Neural progenitor cell (in vitro differentiated cells): ENCODE data around the gene LTB4R. TPM values are rescaled to one million over a fixed set of nuclear protein-coding genes. Genes with fewer than 3 reads are reported as not detected.

ENCODE experiments used
- DNase-seq: peaks from one replicate; pipeline ENCODE4 v3.0.0-alpha.2; 2016; ENCODE audit warnings: low spot score
- H2AFZ ChIP-seq: fragments of 200-600 bp; sonication (generic); replicated peaks from 2 replicates; pipeline ENCODE4 v1.6.1; 2016; ENCODE audit warnings: antibody characterized with exemption
- H3F3A ChIP-seq: fragments of 200-600 bp; sonication (generic); 2 replicates; pipeline ENCODE4 v1.6.1; 2016; ENCODE audit warnings: antibody characterized with exemption, low read depth
- H3K27ac ChIP-seq: fragments of 200-600 bp; sonication (generic); 2 replicates; pipeline ENCODE4 v1.5.1; 2016; ENCODE audit warnings: mild to moderate bottlenecking
- H3K27me3 ChIP-seq: fragments of 200-600 bp; sonication (generic); 2 replicates; pipeline ENCODE4 v1.6.1; 2016; ENCODE audit warnings: mild to moderate bottlenecking, moderate library complexity
- H3K36me3 ChIP-seq: fragments of 200-600 bp; sonication (generic); 2 replicates; pipeline ENCODE4 v1.5.1; 2016
- H3K4me1 ChIP-seq: fragments of 200-600 bp; sonication (generic); 2 replicates; pipeline ENCODE4 v1.6.1; 2016; ENCODE audit warnings: mixed run types
- H3K4me2 ChIP-seq: fragments of 200-600 bp; sonication (generic); 2 replicates; pipeline ENCODE4 v1.6.1; 2016
- H3K4me3 ChIP-seq: fragments of 200-600 bp; sonication (generic); 2 replicates; pipeline ENCODE4 v1.5.1; 2016
- H3K79me2 ChIP-seq: fragments of 200-600 bp; sonication (generic); 2 replicates; pipeline ENCODE4 v1.6.1; 2016; ENCODE audit warnings: low read depth
- H3K9ac ChIP-seq: fragments of 200-600 bp; sonication (generic); 2 replicates; pipeline ENCODE4 v1.6.1; 2016
- H3K9me3 ChIP-seq: fragments of 200-600 bp; sonication (generic); 2 replicates; pipeline ENCODE4 v1.5.1; 2016; ENCODE audit warnings: low read depth
- H4K20me1 ChIP-seq: fragments of 200-600 bp; sonication (generic); 2 replicates; pipeline ENCODE4 v1.6.1; 2016; ENCODE audit warnings: low read depth
- H3K27ac Mint-ChIP-seq: 3 replicates; pipeline ENCODE4 v1.8.0; 2021; ENCODE audit warnings: mixed read lengths
- H3K27me3 Mint-ChIP-seq: 2 replicates; pipeline ENCODE4 v1.8.0; 2022; ENCODE audit warnings: low read depth, mild to moderate bottlenecking, inconsistent platforms, moderate library complexity, mixed read lengths; ENCODE audit not compliant: insufficient read depth
- H3K36me3 Mint-ChIP-seq: 3 replicates; pipeline ENCODE4 v1.8.0; 2021; ENCODE audit warnings: mixed read lengths
- H3K4me1 Mint-ChIP-seq: 3 replicates; pipeline ENCODE4 v1.8.0; 2021; ENCODE audit warnings: mixed read lengths
- H3K4me3 Mint-ChIP-seq: 3 replicates; pipeline ENCODE4 v1.8.0; 2021; ENCODE audit warnings: mild to moderate bottlenecking, moderate library complexity, mixed read lengths
- H3K9me3 Mint-ChIP-seq: 3 replicates; pipeline ENCODE4 v1.8.0; 2020; ENCODE audit warnings: mixed read lengths
- EZH2 ChIP-seq: fragments of 200-600 bp; sonication (generic); IDR thresholded peaks from 2 replicates; pipeline ENCODE4 v1.6.1; 2017; ENCODE audit warnings: antibody characterized with exemption, mild to moderate bottlenecking, moderate library complexity
- EZH2phosphoT487 ChIP-seq: fragments of 200-600 bp; sonication (generic); IDR thresholded peaks from 2 replicates; pipeline ENCODE4 v1.6.1; 2017; ENCODE audit warnings: antibody characterized with exemption
- total RNA-seq: library from RNA; depleted of rRNA; stranded (reverse); fragments of >200 nt; gene quantifications from 2 replicates; pipeline ENCODE4 v1.2.3, GENCODE V29; 2015; ENCODE audit warnings: low replicate concordance
- TF ChIP-seq, protein P1 (sequence below): fragments of 200-600 bp; sonication (generic); IDR thresholded peaks from 2 replicates; pipeline ENCODE4 v1.5.1; 2017; ENCODE audit warnings: antibody characterized with exemption, mild to moderate bottlenecking

LTB4R gene
- total RNA-seq, 1 donor from 2014 or later, result 1.9 TPM

GRCh38 chr14:24277071-24277470, 34.2 kb upstream of the LTB4R start:
- no peaks in the 10 kb centered on the region for H3K9me3 Mint-ChIP-seq
- Histone ChIP-seq H3K4me2 (no peak overlapping the region), H3K4me1 (peaks cover 2% of the 10 kb centered on the region), H3K27ac (no peak overlapping the region), H3K27me3 (no peaks in the 10 kb centered on the region), H3K9me3 (no peaks in the 10 kb centered on the region), H3K36me3 (no peaks in the 10 kb centered on the region), H2AFZ (no peak overlapping the region), H3F3A (no peaks in the 10 kb centered on the region), H3K9ac (no peak overlapping the region), H3K79me2 (peaks cover 8% of the 10 kb centered on the region), H4K20me1 (no peaks in the 10 kb centered on the region), H3K4me3 (no peak overlapping the region)
- no peak for DNase-seq
- H3K4me3 Mint-ChIP-seq, result no peak overlapping the region
- peaks cover 2% of the 10 kb centered on the region for H3K36me3 Mint-ChIP-seq
- H3K27ac Mint-ChIP-seq, result no peak overlapping the region
- H3K4me1 Mint-ChIP-seq, result peaks cover 8% of the 10 kb centered on the region
- TF ChIP-seq, protein P1, sequence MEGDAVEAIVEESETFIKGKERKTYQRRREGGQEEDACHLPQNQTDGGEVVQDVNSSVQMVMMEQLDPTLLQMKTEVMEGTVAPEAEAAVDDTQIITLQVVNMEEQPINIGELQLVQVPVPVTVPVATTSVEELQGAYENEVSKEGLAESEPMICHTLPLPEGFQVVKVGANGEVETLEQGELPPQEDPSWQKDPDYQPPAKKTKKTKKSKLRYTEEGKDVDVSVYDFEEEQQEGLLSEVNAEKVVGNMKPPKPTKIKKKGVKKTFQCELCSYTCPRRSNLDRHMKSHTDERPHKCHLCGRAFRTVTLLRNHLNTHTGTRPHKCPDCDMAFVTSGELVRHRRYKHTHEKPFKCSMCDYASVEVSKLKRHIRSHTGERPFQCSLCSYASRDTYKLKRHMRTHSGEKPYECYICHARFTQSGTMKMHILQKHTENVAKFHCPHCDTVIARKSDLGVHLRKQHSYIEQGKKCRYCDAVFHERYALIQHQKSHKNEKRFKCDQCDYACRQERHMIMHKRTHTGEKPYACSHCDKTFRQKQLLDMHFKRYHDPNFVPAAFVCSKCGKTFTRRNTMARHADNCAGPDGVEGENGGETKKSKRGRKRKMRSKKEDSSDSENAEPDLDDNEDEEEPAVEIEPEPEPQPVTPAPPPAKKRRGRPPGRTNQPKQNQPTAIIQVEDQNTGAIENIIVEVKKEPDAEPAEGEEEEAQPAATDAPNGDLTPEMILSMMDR, result no peak
- TF ChIP-seq EZH2phosphoT487, result no peak
- no peak for TF ChIP-seq EZH2
- peaks cover 2% of the 10 kb centered on the region for H3K27me3 Mint-ChIP-seq

GRCh38 chr14:24277606-24278321, 33.5 kb upstream of the LTB4R start:
- Histone ChIP-seq H3K4me2 (no peak overlapping the region), H3K4me3 (no peak overlapping the region), H3K27ac (no peak overlapping the region), H2AFZ (no peak overlapping the region), H3K9me3 (no peaks in the 10 kb centered on the region), H3K4me1 (no peaks in the 10 kb centered on the region), H3K27me3 (no peaks in the 10 kb centered on the region), H3K36me3 (no peaks in the 10 kb centered on the region), H3K9ac (no peak overlapping the region), H4K20me1 (no peaks in the 10 kb centered on the region), H3K79me2 (peaks cover under 1% of the 10 kb centered on the region), H3F3A (no peaks in the 10 kb centered on the region)
- Mint-ChIP-seq H3K9me3 (no peaks in the 10 kb centered on the region), H3K36me3 (peaks cover 2% of the 10 kb centered on the region), H3K27ac (no peak overlapping the region), H3K27me3 (peaks cover 2% of the 10 kb centered on the region), H3K4me1 (peaks cover 2% of the 10 kb centered on the region), H3K4me3 (no peak overlapping the region)
- DNase-seq, result no peak
- TF ChIP-seq EZH2phosphoT487 (no peak), EZH2 (no peak)
- TF ChIP-seq, protein P1, result no peak

DNA sequence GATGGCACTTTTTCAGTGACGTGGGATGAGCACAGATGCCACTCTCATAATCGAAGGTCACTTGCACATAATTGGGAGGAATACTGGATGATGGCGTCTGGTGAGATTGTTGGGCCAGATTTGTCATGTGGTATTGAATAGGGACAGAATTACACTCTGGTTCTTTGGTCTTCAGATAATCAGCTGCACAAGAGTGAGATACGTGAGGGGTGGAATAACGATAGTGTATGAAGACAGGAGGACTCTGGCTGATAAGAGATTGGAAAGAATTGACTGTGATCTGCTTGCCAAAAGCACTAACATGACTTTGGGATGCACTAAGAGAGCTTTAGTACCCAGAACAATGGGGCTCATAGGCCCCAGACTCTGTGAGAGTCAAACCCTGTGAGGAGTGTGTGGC, 32.9 kb upstream of the LTB4R start:
- H3K4me1 ChIP-seq, result no peaks in the 10 kb centered on the region
- peaks cover 2% of the 10 kb centered on the region for H3K36me3 Mint-ChIP-seq
- H3K4me3 ChIP-seq, result no peak overlapping the region
- H3K4me1 Mint-ChIP-seq, result no peaks in the 10 kb centered on the region
- H3K4me2 ChIP-seq, result no peak overlapping the region
- no peaks in the 10 kb centered on the region for H3F3A ChIP-seq
- H4K20me1 ChIP-seq, result no peaks in the 10 kb centered on the region
- no peaks in the 10 kb centered on the region for H3K9me3 ChIP-seq
- no peak overlapping the region for H2AFZ ChIP-seq
- no peaks in the 10 kb centered on the region for H3K27me3 ChIP-seq
- peak overlapping the region; percentile 25 for H3K27ac Mint-ChIP-seq
- TF ChIP-seq EZH2phosphoT487, result no peak
- TF ChIP-seq, protein P1, result no peak
- TF ChIP-seq EZH2, result no peak
- no peak overlapping the region for H3K4me3 Mint-ChIP-seq
- H3K36me3 ChIP-seq, result no peaks in the 10 kb centered on the region
- H3K9ac ChIP-seq, result no peak overlapping the region
- H3K27me3 Mint-ChIP-seq, result peaks cover 2% of the 10 kb centered on the region
- no peak for DNase-seq
- H3K9me3 Mint-ChIP-seq, result no peaks in the 10 kb centered on the region
- H3K27ac ChIP-seq, result no peak overlapping the region
- H3K79me2 ChIP-seq, result no peaks in the 10 kb centered on the region
